ENCODE measurements around the gene LRP1-AS.
A peak's percentile ranks its signal among the peaks of the same experiment; 100 is the strongest.
"Not testable (repeated sequence)": the region's sequence is repeated elsewhere in the genome, so short reads cannot be mapped to it uniquely, and the experiment has no call there.

Gene LRP1-AS

GRCh38 chr12:57138526-57139272 is 8.7 kb downstream of the LRP1-AS start:
- DNase-seq: no peak

DNA sequence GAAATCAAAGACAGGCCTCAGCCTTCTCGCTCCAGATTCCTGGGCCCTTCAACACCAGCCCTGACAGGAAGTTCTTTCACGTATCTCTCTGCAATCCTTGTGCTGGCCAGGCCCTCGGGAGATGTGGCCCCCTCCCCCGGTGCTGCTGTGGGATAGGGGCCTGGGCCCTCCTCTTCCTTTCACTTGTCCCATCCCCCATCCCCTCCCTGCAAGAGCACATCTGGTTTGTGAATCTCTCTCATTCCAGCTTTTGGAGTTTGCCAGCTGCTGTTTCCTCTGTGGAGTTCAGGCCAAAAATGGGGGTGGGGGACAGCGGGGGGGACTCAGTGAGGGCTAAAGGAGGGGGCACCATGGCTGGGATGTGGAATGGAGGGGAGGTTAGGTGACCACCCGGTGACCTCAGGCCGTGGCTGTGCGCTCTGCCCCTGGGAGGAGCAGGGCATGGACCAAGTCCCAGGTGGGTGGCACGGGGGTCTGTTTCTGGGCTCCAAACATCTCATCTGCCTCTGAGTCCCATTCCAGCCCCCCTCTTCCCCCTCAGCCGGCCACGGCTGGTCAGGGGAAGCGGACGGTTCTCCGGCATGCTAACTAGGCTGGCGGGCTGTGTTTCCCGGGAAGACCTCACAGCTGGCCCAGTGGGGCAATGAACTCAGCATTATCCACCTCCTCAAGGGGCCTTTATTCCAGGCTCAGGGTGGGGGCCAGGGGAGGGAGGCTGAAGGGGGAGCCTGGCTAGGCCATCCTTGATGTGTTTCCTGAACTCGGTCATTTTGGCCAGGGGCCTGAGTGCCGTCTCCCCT is 11.7 kb downstream of the LRP1-AS start:
- DNase-seq: no peak

DNA sequence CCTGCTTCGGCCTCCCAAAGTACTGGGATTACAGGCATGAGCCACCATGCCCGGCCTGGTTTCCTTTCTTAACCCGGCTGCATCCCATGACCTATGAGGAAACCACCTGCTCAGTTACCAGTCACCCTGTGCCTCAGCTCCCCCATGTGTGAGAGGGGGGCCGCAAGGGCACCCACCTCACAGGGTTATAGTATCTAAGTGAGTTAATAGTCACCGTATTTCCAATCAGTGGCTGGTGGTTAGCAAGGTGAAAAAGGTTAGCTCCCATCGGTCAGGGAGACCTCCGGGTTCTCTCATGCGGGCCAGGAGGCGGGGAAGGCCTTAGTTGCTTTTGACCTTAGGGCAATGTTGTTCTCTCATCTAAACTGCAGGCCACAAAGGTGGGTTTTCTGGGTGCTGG is 12.5 kb downstream of the LRP1-AS start:
- no peak for DNase-seq

DNA sequence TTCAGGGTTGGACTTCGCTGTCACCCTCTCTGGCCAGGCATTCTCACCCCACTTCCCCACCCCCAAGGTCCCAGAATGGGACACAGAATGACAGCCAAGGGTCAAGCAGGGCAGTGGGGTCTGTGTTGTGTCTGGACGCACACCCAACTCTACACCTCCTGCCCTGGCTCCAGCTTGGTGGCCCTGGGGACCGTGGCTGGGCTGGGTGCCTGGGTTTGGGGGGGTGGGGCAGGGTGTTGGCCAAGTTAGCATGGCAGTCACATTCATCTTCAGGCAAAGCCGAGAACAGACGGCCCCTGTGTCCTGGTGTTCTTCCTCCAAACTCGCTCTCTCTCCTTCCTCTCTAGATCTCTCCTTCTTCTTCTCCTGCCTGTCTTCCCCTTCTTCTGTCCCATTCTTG is 13.5 kb downstream of the LRP1-AS start:
- DNase-seq: no peak

GRCh38 chr12:57133013-57133569 is 14.3 kb downstream of the LRP1-AS start:
- DNase-seq: no peak

GRCh38 chr12:57131896-57132744 is 15.3 kb downstream of the LRP1-AS start:
- no peak for DNase-seq

DNA sequence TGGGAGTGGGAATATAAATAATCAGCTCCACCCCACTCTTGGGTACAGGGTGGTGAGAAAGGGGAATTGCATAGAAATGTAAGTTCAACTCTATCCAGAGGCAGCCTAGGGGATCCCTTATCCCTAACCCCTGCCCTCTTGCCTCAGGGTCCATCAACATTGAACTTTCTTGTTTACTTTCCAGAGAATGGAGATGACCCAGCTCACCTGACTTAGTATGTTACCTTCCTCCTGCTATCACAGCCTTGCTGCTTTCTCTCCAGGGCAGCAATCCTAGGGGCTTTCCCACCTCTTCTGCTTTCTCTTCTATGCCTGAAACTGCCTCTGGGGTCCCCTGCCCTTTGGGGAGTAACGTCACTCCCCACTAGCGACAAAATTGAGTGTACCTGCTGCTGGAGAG is 16.5 kb downstream of the LRP1-AS start:
- DNase-seq: no peak

- DNase-seq: no peak
These were observed 17.5 kb downstream of the LRP1-AS start for GRCh38 chr12:57129889-57130288.

- no peak for DNase-seq
These were observed 18.0 kb downstream of the LRP1-AS start for GRCh38 chr12:57129321-57129842.

GRCh38 chr12:57128519-57129247 is 18.7 kb downstream of the LRP1-AS start:
- no peak for DNase-seq

GRCh38 chr12:57127726-57128518 is 19.5 kb downstream of the LRP1-AS start, which contains the start of gene LRP1:
Gene LRP1 (plus strand): TSS chr12:57128483. CDS start chr12:57128965, 482 bp downstream.
- DNase-seq: peak; percentile 33

DNA sequence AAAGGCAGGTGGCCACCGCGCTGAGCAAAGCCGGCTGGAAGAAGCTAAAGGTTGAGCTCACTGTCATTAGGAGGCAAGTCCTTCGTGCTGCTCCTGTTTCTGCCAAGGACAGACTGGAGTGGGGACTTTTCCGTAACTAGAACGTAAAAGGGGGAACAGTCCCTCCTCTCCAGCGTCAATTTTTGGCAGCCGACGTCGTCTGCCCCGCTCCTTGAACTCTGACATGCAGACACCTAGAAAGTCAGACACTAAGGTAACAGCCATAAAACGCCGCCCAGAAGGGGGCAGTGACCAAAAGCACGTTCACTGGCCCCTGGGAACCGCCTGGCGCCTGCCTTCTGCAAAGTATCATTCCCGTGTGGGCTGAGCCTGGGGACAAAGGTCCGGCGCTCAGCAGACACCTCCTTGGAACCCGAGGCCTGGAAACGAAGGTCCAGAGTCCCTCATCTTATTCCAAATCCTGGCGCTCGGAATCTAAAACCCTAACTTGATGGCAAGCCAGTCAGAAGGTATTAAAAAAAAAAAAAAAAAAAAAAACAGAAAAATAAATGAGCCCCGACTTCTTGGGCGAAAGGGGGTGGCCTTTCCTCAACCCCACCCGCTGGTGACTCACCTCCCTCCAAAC is 20.2 kb downstream of the LRP1-AS start:
- DNase-seq: no peak

GRCh38 chr12:57126561-57126960 is 20.9 kb downstream of the LRP1-AS start:
- no peak for DNase-seq

DNA sequence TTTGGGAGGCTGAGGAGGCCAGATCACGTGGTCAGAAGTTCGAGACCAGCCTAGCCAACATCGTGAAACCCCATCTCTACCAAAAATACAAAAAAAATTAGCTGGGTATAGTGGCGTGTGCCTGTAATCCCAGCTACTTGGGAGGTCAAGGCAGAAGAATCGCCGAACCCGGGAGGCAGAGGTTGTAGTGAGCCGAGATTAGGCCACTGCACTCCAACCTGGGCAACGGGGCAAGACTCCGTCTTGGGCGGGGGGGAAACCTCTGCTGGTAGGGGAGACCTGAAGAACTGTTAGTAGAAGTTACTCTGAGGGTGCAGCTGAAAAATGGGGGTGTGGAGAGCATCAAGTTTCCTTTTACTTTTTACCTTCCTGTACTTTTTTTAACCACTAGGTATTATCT is 21.4 kb downstream of the LRP1-AS start:
- no peak for DNase-seq

- no peak for DNase-seq
These were observed 23.1 kb downstream of the LRP1-AS start for GRCh38 chr12:57124261-57124877.

DNA sequence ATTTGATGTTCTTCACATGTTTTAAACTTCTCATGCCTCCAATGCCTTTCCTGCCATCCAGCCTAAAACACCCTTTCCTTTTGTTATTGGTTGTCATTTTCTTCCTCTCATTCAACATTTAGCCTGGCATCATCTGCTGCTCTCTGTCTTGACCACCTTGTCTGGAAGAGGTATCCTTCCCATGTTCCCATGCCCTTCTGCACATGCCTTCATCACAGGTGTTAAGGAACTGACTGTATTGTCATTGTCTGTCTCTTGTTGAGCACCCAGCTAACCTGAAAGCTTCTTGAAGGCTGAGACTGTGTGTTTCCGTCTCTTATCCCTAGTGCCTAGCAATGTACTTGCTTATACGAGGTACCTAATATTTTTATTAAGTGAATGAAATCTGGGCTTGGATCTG is 23.6 kb downstream of the LRP1-AS start:
- no peak for DNase-seq

DNA sequence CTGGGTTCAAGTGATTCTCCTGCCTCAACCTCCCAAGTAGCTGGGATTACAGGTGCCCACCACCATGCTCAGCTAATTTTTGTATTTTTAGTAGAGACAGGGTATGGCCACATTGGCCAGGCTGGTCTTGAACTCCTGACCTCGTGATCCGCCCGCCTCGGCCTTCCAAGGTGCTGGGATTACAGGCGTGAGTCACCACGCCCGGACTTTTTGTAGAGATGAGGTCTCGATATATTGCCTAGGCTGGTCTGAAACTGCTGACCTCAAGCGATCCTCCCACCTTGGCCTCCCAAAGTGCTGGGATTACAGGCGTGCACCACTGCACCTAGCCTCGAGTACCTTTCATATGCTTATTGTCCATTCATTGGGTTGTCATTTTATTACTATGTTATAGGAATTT is 26.7 kb downstream of the LRP1-AS start:
- not testable (repeated sequence) for DNase-seq

DNA sequence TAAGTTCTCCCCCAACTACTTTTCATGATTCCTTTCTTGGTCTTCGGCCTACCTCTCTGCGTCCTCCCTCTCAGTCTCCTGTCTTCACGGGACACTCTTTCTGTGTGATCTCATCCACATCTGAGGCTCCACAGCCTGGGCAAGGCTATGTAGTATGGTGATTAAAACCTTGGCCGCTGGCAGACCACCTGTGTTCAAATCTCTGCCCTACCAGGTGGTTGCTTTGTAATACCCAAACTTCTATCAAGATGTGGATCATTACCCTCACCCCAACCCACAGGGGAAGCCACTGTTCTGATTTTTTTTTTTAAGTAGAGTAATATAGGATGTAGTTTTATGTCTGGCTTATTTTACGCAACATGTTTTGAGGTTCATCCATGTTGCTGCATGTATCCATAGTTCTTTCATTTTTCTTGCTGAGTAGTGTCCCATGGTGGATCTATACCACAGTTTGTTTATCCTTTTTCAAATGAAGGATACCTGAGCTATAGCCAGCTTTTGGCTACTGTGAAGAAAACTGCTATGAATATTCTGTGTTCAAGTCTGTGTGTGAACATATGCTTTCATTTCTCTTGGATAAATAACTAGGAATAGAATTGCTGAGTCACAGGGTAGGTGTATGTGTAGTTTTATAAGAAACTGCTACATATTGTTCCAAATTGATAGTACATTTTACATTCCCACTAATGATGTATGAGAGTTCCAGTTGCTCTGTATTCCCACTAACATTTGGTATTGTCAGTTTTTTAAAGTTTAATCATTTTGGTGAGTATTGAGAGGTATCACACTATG is 27.9 kb downstream of the LRP1-AS start:
- no peak for DNase-seq

- no peak for DNase-seq
These were observed 28.6 kb downstream of the LRP1-AS start for GRCh38 chr12:57118711-57119271.
